NOMO-1 treated with DMSO at 0.1 percent for 48 hours (cell line): ENCODE measurements around the gene NLGN2.

Source experiments
- DNase-seq: peaks from one replicate; lab custom pipeline; 2025; ENCODE audit not compliant: unreplicated experiment; lab: John Stamatoyannopoulos, UW

The NLGN2 gene

GRCh38 chr17:7462474-7463371 is 55.1 kb downstream of the NLGN2 start:
- DNase-seq, result no peak

GRCh38 chr17:7463372-7463846 is 55.8 kb downstream of the NLGN2 start:
- no peak for DNase-seq

- DNase-seq, result no peak
Measured at GRCh38 chr17:7464081-7464480, 56.4 kb downstream of the NLGN2 start.

- no peak for DNase-seq
Measured at GRCh38 chr17:7465597-7466275, 58.1 kb downstream of the NLGN2 start.

GRCh38 chr17:7466318-7466638 is 58.6 kb downstream of the NLGN2 start:
- no peak for DNase-seq

GRCh38 chr17:7466639-7467341 is 59.1 kb downstream of the NLGN2 start:
- DNase-seq, result no peak

GRCh38 chr17:7467498-7467897 is 59.9 kb downstream of the NLGN2 start:
- DNase-seq, result no peak

- DNase-seq, result no peak
Measured at GRCh38 chr17:7468290-7468689, 60.6 kb downstream of the NLGN2 start.

- DNase-seq, result no peak
Measured at GRCh38 chr17:7468804-7469389, 61.3 kb downstream of the NLGN2 start.
